22Rv1 (cell line): Measurements from ENCODE around the gene SHISA2.

Experiments
- ZFX ChIP-seq: fragments of 450-650 bp; IDR thresholded peaks from 2 replicates; pipeline ENCODE4 v1.6.1; 2017; ENCODE audit warnings: antibody characterized with exemption, borderline replicate concordance
- TF ChIP-seq, protein P1 (sequence below): fragments of 450-650 bp; IDR thresholded peaks from 2 replicates; pipeline ENCODE4 v1.5.1; 2017; ENCODE audit warnings: mild to moderate bottlenecking

DNA sequence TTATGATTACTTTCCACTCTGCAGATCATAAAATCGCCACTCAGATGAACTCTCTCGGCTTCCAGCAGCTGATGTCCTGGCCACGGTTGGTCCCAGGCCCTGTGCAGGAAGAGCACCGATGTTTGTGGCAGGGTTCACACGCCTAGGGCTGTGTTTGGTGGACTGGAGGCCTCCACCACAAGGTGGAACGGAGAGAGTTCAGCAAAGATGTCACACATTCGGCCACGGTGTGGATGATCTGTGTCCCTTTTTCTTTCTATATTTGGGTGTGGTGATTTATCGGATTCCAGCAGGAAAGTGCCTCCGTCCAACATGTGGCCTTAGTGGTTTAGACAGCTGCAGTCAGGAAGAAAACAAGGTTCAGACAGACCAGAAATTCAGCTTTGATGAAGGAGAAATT lies 521 bp upstream of the SHISA2 start:
- TF ChIP-seq, protein P1, sequence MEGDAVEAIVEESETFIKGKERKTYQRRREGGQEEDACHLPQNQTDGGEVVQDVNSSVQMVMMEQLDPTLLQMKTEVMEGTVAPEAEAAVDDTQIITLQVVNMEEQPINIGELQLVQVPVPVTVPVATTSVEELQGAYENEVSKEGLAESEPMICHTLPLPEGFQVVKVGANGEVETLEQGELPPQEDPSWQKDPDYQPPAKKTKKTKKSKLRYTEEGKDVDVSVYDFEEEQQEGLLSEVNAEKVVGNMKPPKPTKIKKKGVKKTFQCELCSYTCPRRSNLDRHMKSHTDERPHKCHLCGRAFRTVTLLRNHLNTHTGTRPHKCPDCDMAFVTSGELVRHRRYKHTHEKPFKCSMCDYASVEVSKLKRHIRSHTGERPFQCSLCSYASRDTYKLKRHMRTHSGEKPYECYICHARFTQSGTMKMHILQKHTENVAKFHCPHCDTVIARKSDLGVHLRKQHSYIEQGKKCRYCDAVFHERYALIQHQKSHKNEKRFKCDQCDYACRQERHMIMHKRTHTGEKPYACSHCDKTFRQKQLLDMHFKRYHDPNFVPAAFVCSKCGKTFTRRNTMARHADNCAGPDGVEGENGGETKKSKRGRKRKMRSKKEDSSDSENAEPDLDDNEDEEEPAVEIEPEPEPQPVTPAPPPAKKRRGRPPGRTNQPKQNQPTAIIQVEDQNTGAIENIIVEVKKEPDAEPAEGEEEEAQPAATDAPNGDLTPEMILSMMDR: no peak
- TF ChIP-seq ZFX: no peak
